ENCODE data around the gene OOSP4B.

GRCh38 chr11:60065801-60066200 is 48.8 kb downstream of the OOSP4B start:
- TF ChIP-seq CTCF (IDR thresholded peaks at IDR 0.05): no peak
- TF ChIP-seq EZH2phosphoT487 (IDR thresholded peaks at IDR 0.05): no peak

All from neural progenitor cell (in vitro differentiated cells).